NAMALWA (cell line): ENCODE results near the gene STAP1.

ENCODE experiments used
- DNase-seq: peaks from one replicate; pipeline ENCODE4 v3.0.0-alpha.2; 2015; ENCODE audit warnings: low spot score

Gene STAP1

GRCh38 chr4:67556436-67556835 is 2.1 kb upstream of the STAP1 start:
- no peak for DNase-seq

GRCh38 chr4:67565284-67565683 is 6.8 kb downstream of the STAP1 start:
- no peak for DNase-seq

GRCh38 chr4:67566335-67566734 is 7.8 kb downstream of the STAP1 start:
- no peak for DNase-seq

GRCh38 chr4:67568820-67569219 is 10.3 kb downstream of the STAP1 start:
- no peak for DNase-seq

GRCh38 chr4:67570537-67570936 is 12.0 kb downstream of the STAP1 start:
- no peak for DNase-seq

GRCh38 chr4:67571975-67572374 is 13.4 kb downstream of the STAP1 start:
- DNase-seq, result no peak

- no peak for DNase-seq
Measured at GRCh38 chr4:67573193-67573592, 14.7 kb downstream of the STAP1 start.

GRCh38 chr4:67575232-67576058 is 16.9 kb downstream of the STAP1 start:
- DNase-seq, result peak; percentile 87

- no peak for DNase-seq
Measured at GRCh38 chr4:67576059-67576466, 17.5 kb downstream of the STAP1 start.

- DNase-seq, result no peak
Measured at GRCh38 chr4:67576538-67576937, 18.0 kb downstream of the STAP1 start.

GRCh38 chr4:67580577-67580976 is 22.1 kb downstream of the STAP1 start:
- no peak for DNase-seq

GRCh38 chr4:67581208-67581857 is 22.8 kb downstream of the STAP1 start:
- DNase-seq, result no peak

- DNase-seq, result no peak
Measured at GRCh38 chr4:67581913-67582312, 23.4 kb downstream of the STAP1 start.

- no peak for DNase-seq
Measured at GRCh38 chr4:67584496-67584895, 26.0 kb downstream of the STAP1 start.

GRCh38 chr4:67587156-67587555 is 28.6 kb downstream of the STAP1 start:
- DNase-seq, result no peak

GRCh38 chr4:67593741-67594175 is 35.2 kb downstream of the STAP1 start:
- no peak for DNase-seq

- DNase-seq, result no peak
Measured at GRCh38 chr4:67603310-67604028, 44.9 kb downstream of the STAP1 start.

- no peak for DNase-seq
Measured at GRCh38 chr4:67604029-67604381, 45.5 kb downstream of the STAP1 start.

- DNase-seq, result no peak
Measured at GRCh38 chr4:67604749-67605148, 46.2 kb downstream of the STAP1 start.

GRCh38 chr4:67608027-67608426 is 49.5 kb downstream of the STAP1 start:
- DNase-seq, result no peak

GRCh38 chr4:67614186-67614585 is 55.7 kb downstream of the STAP1 start:
- DNase-seq, result no peak

GRCh38 chr4:67615119-67615518 is 56.6 kb downstream of the STAP1 start:
- DNase-seq, result no peak

GRCh38 chr4:67616478-67616877 is 58.0 kb downstream of the STAP1 start:
- DNase-seq, result no peak
